Muscle of back (tissue), 11 donors: Measurements from ENCODE around the gene VANGL1. TPM values are rescaled to one million over a fixed set of nuclear protein-coding genes. Genes with fewer than 3 reads are reported as not detected.

Experiments
- DNase-seq, 3 donors: peaks; one replicate each; pipeline versions ENCODE4 v3.0.0 to v3.0.0-alpha.2; 2013
- polyA plus RNA-seq, 10 donors: library from polyadenylated mRNA; unstranded; fragments of 120-200 nt; gene quantifications; one replicate each; pipeline ENCODE4 v1.2.1, GENCODE V29; 2013; ENCODE audit not compliant: insufficient read length in 10 of 10

Gene VANGL1
- polyA plus RNA-seq, 10 donors: 6.0 to 12.0 (median 7.8) TPM

GRCh38 chr1:115728341-115728740, 86.6 kb downstream of the VANGL1 start:
- no peak for DNase-seq

DNA sequence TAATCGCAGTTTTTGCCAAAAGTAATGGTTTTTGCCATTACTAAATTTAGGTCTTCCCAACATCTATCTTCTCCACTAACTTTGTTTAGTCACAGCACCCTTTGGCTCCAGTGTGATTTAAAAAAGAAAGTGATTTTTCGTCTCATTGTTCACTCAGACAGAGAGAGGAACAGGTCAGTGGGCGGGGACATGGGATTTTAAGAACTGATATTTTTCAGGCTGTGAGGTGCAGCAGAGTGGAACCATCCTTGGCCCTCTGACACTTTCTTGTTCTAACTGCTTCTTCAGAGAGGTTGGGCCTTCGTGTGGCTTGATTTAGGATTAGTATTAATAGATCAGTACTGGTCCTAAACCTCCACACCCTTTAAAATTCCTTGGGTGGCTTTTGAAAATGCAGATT, 88.0 kb downstream of the VANGL1 start:
- no peak for DNase-seq

DNA sequence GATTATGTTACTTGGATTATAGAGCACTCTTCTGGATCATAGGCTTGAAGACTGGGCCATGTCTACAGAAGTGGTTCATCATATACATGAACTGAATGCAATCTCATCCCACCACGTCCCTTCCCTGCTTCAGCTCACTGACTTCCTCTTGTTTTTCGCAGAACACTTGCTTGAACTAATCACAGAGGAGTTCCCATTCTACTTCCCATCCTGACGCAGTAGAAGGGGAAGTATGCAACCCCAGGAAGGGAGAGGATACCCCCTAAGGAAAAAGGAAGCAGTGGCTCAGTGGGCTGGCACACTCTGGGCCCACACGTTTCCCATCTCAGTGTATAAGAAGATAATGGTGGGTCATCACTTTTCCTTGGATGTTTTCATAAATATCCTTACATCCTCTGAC, 90.5 kb downstream of the VANGL1 start:
- DNase-seq: no peak

GRCh38 chr1:115740811-115741210, 99.0 kb downstream of the VANGL1 start:
- no peak for DNase-seq

DNA sequence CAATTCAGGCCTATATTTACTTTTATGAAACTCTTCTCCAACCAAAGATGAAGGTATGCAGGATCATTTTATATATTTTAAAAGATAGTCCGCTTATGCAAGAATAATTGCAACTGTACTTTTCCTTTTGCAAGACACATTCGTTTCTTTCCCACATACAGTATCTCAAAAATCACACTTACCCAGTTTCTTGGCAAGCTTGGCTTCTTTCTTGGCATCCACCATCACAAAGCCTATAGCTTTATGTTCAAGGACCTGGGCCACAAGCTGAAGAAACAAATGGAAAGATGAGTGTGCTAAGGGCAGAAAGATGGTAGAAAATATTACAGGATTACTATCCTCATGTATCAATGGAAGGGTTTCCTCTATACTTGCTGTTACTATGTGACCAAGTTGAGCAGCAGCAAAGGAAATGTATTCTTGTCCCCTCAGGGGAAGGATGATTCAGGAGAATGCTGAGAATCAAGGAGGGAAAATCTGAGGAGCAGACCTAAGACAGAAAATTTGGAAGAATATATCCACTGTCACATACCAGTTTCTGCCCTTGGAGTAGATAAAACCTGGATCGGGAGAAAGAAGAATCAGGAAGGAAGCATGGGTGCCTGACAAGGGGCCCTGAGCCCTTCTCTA, 103.0 kb downstream of the VANGL1 start:
- DNase-seq: no peak

- DNase-seq: no peak
These were observed 104.4 kb downstream of the VANGL1 start for GRCh38 chr1:115746021-115746690.

Other genes starting within 250 kb of the VANGL1 start
- gene CASQ2, start 126.7 kb downstream of the VANGL1 start, polyA plus RNA-seq: 1,000 to 10,000 TPM in 1 of 10 donors, 100 to 1,000 TPM in 9; 380 to 1,031 (median 752) TPM
- gene NHLH2, start 199.2 kb downstream of the VANGL1 start, polyA plus RNA-seq: under 1 TPM in 4 of 10 donors, not detected in 6; 0.04 to 0.15 (median 0.11) TPM